T-helper 9 cell (primary cell): ENCODE results near the gene PIP5K1B.

ENCODE experiments used
- DNase-seq: peaks from one replicate; pipeline ENCODE4 v3.0.0-alpha.2; 2020

PIP5K1B gene

GRCh38 chr9:68709291-68710110 lies 4.5 kb downstream of the PIP5K1B start:
- no peak for DNase-seq

DNA sequence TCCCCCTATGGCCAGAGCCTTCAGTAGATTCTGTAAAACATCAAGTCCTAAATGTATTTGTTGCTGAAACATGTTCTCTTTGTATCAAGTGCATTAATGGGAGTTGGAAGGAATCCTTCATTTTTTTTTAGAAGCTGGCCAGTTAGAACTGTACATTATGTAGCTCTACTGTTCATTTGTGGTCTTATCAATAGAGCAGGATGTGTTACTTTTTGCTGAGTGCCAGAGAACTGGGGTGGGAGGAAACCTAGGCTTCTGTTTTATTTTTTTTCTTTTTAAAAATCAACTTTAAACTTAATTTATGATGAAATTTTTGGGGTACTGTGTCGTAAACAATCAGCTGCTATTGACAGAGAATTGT lies 5.1 kb downstream of the PIP5K1B start:
- no peak for DNase-seq

- DNase-seq, result no peak
Observed at GRCh38 chr9:68711281-68711680, 6.2 kb downstream of the PIP5K1B start.

GRCh38 chr9:68711932-68712331 lies 6.9 kb downstream of the PIP5K1B start:
- no peak for DNase-seq

DNA sequence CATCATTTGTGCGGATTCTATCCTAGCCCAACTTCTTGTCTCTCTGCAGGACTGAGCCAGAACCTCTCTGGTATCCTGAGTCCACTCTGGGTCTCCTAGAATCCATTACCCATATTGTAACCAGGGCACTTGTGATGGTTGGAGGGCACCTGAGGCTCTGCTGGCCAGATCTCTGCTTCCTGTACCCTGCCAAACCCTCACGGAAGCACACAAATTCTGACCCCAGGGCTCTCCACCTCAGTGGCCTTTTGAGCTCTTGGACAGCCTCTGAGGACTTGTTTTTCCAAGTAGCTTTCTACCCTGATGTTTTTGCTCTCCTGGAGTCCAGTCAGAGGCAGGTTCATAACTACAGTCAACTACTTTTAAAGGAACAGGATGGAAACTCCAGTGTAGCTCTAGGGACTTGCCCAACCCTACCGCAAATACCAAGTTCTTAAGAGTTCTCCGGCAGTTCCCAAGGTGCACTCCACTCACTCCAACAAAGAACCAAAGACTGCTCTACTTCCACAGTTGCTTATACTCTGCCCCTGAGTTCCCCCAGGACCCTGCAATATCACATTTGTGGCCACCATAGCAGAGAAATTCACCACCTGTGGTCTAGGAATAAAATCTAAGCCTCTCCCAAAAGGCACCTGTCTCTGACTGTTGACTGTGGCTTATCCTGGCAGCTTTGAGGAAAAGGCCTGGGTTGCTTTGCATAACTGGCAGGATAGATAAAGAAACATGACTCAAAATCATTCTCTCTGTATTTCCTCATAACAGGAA lies 9.6 kb downstream of the PIP5K1B start:
- DNase-seq, result no peak

GRCh38 chr9:68715181-68715456 lies 10.1 kb downstream of the PIP5K1B start:
- DNase-seq, result no peak

DNA sequence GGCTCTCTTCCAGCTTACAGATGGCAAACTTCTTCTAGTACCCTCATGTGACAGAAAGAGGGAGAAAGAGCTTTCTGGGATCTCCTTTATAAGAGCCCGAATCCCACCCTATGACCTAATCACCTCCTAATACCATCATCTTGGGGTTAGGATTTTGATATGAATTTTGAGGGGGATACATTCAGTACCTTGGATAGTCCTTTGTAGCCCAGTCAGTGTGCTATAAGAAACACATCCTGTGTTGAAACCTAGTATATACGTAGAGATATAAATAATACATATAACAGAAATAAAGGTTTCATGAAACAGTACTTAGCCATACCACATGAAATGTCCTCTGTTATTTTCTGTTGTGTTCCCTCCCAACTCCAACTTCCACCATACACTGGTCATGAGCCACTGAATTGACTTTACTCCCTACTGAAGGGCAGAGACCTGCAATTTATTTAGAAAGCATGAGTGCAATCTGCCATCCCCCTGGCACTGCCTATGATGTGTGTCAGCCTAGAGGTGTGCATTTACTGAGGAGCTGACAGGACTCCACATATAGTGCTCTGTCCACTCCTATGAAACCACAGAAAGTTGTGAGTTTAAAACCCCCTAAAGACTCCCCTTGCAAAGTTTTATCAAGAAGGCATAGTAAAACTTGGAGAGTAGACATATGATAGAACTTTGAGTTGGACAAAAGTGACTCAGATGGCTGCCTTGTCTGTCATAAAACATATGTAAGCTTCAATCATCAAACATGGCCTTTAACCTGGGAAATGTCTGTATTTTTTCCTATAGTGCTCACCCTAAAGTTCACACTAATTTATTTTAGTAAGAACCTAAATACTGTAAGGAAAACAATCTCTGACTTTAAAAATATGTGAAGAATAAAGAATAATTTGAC lies 12.8 kb downstream of the PIP5K1B start:
- DNase-seq, result no peak

DNA sequence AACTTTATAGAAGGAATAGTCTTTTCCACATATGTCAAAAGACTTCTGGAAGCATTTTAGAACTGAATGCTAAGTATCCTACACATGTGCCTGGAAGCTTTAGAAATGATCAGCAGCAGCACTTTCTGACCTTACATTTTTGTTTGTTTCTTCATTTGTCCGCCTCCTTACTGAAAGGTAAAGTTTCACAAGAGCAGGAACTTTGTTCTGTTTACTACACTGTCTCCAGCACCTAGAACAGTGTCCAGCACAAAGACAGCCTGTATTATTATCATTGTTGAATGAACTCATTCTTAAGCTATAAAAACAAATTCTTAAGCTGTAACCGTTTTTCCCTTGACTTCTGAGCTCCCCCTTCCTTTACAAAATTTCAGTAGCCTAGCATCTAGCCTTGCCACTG lies 14.8 kb downstream of the PIP5K1B start:
- no peak for DNase-seq

DNA sequence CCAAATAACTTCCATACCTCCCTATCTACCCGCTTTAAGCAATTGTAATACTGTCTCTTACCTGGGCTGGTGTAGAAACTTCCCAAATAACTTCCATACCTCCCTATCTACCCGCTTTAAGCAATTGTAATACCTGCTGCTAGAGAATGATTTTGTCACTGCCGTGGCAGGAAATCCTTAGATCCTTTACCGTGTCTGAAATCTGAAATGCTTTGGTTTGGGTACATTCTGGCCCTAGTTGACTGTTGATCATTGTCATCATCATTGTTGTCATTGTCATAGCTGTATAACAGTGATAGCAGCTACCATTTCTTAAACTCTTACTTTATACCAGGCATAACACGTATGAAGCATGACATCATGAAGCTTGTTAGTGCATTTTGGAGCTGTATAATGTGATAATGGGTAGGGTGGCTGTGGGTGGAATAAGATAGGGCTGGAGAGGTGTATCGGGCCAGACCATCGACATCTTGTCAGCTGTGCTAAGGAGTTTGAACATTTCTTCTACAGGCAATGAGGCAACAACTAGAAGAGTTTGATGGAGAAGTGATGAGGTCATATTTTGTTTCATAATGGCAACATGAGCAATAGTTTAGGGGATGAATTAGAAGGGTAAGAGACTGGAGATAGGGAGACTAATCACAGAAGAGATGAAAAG lies 15.7 kb downstream of the PIP5K1B start:
- no peak for DNase-seq

- DNase-seq, result no peak
Observed at GRCh38 chr9:68721666-68722330, 16.8 kb downstream of the PIP5K1B start.

- no peak for DNase-seq
Observed at GRCh38 chr9:68725070-68725469, 20.0 kb downstream of the PIP5K1B start.

GRCh38 chr9:68726489-68726888 lies 21.4 kb downstream of the PIP5K1B start:
- DNase-seq, result no peak

- DNase-seq, result no peak
Observed at GRCh38 chr9:68727636-68728035, 22.6 kb downstream of the PIP5K1B start.

GRCh38 chr9:68728731-68729130 lies 23.7 kb downstream of the PIP5K1B start:
- DNase-seq, result no peak

DNA sequence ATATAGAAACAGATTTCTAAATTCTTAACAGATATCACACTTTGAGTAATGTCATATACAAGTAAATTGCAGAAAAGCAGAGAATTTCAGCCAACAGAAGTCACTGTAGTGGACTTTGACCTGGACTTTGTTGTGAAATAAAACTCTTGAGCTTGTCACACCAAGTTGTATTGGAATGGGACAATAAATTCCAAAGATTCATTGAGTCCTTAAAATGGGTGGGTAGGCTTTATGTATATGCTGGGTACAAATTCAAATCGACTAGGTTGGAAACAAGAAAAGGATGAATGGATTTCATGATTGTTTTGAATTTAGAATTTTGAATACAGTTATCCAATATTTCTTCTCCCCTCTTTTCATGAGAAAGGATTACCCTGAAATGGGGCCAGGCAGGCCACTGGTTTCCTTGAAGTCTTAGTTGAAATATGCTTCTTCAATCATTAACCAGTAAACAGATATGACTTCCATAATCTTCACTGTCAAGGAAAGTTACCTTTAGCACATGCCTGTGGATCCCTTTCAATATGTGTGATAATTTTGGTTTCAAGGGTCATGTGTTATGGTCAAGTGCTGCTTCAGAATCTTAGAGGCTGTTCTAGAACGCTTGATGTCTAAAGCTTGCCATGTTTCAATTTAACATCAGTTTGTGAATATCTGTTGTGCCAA lies 25.7 kb downstream of the PIP5K1B start:
- DNase-seq, result no peak

- no peak for DNase-seq
Observed at GRCh38 chr9:68731857-68732256, 26.8 kb downstream of the PIP5K1B start.

DNA sequence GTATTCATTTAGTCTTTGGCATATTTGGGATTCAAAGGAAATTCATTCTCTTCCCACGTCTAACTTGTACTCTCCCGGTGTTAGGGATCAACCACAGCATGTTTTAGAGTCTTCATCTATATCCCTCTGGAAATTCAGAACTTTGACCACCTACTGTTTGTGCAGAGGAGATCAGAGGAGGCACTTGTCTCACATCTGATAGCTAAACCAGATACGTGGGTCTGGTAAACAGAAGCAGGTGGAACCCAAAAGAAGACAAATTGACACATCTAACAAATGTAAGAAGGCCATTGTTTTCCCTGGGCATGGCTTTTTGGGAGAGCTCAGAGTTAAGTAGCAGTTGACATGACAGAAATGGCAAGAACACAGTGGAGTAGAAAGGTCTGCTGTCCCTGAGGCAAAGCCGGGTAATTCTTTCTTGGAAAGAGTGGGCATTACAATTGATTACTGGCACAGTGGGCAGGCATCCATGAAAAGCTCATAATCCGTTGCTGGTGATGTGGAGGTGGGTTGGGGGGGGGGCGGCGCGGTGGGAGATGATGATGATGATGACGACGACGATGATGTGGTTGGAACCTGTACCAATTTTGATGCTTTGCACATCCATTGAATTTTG lies 27.5 kb downstream of the PIP5K1B start:
- no peak for DNase-seq

DNA sequence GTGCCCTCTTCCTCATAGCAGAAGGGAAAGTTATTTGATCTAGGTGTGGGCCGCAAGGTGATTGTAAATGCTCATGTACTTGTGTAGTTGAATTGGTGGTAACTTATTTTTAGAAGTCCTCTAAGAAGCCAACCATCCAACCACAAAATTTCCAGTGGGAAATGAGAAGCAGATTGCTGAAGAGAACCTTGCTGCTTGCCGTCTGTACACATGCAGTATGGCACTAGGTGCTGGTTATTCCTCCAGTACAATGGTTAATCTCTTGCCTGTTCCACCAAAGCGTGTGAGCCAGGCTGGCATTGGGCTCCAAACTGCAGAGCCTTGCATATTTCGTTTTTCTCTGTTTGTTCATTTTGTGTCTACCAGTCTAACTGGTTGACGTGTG lies 28.0 kb downstream of the PIP5K1B start:
- DNase-seq, result no peak

- no peak for DNase-seq
Observed at GRCh38 chr9:68738358-68738757, 33.3 kb downstream of the PIP5K1B start.

DNA sequence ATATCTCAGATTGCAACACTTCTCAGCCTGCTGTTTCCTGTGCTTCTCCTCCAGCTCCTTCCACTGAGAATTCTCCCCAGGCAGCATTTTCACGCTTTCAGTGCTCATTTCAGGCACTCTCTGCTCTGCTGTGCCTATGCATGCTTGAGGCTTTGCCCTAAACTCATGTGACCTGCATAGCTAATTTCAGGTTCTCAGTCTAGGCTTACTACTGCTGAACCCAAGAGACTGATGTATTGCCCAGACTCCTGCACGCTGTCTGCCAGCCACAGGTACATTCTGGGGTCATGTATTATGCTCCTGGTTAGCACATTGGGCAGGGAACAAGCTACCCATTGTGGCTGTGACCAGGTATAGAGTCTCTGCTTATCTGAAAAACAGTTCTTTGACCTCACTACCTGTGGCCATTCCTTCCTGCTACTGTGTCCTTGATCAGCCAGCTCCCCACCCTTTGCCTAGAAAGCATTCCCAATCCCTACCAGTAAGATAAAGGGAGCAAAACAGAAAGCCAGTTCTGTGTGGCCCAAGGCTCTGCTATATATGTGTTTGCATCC lies 34.7 kb downstream of the PIP5K1B start:
- no peak for DNase-seq

DNA sequence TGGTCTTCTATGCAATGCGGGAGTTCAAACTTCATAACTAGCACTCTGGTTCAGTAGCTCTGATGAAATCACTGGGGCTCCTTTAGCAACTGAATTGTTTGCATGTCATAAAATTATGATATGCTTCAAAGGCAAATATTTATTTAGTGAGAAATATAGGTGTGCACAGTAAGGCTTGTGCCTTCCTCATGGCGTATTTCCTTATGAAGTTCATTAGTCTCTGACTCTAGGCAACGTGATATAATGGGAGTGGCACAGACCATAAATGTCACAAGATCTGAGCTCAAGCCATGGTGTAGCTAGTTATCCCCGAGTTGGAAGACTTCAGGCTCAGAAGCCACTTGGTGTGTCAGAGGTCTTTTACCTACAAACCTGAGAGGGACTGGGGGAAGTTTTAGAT lies 35.5 kb downstream of the PIP5K1B start:
- no peak for DNase-seq
